Activated CD4-positive, alpha-beta T cell treated with anti-CD3 and anti-CD28 coated beads, Interleukin-10, Interleukin-2, amounts not matched to agents 100 ng/mL and 50 ng/mL, durations not matched to agents 16 hours and 8 hours (primary cell): ENCODE results near the gene KIF1A.

ENCODE experiments used
- DNase-seq: peaks from one replicate; pipeline ENCODE4 v3.0.0-alpha.2; 2020

Gene KIF1A

DNA sequence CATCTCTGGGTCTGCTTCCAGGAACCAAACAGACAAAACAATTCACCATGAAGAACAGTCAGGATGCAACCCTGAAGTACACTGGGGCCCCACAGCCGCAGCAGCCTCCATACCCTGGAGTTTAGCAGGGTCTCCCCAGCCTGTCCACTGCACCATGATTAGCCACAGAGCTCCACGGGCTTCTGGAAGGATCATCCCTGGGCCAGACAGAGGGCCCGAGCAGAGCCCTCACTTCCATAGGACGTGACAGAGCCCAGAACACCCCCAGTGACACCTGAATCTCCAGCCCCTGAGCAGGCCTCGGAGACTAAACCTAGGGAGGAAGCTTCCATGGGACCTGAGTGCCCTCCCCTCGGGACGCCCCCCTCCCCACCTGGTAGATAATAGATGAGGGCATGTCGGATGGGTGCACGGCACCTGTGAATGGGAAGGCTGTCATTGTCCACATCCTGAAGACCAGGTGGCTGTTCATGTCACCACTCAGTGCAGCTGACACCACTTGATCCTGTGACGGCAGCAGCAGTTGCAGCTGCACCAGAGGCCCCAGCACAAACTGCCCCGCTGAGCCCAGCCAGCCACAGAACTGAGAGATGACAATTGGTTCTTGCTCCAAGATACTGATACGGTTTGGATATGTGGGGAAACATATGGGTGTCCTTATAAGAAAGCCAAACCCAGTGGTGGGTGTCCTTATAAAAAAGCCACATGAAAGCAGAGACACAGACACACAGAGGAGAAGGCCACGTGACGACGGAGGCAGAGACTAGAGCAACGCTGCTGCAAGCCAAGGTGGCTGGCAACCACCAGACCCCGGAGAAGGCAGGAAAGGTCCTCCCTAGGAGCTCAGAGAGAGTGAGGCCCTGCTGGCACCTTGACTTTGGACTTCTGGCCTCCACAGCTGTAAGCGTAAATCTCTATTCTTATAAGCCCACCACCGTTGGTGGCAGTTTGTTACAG is 23.2 kb downstream of the KIF1A start:
- no peak for DNase-seq

DNA sequence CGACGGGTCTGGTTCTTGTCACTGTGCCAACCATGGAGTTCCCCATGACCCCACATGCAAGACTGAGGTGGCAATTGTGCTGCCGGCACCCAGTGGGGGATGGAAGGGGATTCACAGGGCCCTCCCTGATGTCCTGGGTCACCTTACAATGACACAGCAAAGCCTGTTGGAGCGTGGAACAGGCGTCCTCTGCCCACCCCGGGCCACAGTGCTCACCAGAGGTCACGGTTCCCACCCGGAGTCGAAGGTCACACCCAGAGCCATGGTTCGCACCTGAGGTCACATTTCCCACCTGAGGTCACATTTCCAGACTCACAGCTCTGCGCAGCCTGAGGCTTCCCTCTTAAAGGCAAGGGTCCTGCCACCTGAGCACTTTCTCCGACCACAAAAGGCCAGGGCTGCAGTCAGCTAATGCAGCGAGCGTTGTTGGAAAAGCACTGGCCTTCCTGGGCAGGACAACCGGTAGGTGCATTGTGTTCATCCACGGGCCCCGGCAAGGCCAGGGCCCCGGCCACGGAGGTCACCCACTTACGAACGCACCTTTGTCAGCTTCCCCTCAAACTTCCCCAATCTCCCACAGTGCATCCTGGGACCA is 24.0 kb downstream of the KIF1A start:
- no peak for DNase-seq

DNA sequence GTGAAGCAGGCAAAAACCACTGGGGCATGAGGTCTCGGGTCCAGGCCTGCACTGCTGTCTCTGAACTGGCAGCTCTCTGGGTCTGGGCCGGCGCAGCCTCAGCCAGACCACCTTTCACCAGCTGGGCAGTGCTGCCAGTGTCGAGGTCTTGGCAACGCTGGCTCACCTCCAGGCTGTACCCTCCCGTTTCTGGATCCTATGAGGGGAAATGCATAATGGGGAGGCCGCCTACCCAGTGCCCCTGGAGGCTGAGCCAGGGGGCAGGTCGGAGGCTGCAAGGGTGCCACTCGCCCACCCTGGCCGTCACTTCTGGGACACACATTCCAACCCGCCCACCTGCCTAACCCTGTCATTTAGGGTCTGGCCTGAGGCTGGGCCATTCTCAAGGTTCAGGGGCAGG is 24.6 kb downstream of the KIF1A start:
- no peak for DNase-seq

DNA sequence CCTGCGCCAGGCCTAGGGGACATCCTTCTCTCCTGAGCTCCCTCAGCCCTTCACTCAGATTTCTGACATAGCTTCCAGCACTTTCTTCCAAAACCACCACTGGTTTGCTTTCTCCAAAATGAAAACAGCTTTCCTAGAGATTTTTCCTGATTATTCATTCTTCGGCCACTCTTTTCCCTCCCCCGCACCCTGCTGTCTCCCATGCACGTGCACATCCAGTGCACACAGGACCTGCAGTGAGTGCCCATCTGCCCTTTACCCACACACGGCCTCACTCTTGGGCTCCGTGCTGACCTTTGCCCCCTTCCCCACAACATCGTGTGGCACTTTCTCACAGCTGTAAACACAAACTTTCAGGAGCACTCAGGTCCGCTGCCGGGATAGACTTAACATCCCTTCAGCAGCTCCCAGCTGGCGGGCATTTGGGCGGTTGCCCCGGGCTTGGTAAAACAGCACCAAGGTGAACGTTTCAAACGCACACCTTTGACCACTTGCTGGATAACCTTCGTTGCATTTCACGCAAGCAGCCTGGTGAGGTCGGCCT is 25.8 kb downstream of the KIF1A start:
- no peak for DNase-seq

DNA sequence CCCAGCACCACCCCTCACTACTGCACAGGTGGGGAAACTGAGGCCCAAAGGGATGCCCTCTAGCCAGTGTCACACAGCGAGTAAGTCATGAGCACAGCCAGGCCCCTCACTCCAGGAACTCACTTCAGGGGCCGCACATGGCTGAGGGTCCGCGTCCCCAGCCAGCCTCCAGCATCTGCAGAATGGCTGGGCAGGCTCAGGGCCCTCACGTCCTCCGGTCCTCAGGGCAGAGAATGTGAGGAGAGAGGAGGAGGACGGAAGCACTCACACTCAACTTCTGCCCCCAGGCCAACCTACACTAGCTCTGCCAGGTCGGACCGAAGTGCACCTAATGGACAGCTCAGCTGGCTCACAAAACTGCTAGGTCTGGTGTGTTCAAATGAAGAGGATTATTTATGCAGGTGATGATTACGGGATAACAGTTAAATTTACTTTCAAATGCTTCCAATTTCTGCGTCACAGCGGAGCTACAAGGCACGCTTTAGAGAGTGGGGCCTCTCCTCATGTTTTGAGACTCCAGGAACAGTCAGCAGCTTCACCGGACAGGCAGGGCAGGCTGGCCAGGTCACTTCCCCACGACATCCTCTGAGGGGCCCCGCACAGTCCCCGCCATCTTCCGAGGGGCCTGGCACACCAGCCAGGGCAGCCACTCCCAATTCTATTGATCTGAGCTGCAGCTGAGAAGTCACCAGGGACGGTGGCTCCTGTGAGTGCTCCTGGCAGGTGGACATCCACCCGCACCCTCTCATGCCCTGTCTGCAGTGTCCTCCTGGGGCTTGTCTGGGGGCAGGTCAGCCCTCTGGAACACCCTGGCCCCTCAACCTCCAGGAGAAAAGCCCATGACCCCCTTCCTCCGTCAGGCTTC is 26.5 kb downstream of the KIF1A start:
- no peak for DNase-seq

DNA sequence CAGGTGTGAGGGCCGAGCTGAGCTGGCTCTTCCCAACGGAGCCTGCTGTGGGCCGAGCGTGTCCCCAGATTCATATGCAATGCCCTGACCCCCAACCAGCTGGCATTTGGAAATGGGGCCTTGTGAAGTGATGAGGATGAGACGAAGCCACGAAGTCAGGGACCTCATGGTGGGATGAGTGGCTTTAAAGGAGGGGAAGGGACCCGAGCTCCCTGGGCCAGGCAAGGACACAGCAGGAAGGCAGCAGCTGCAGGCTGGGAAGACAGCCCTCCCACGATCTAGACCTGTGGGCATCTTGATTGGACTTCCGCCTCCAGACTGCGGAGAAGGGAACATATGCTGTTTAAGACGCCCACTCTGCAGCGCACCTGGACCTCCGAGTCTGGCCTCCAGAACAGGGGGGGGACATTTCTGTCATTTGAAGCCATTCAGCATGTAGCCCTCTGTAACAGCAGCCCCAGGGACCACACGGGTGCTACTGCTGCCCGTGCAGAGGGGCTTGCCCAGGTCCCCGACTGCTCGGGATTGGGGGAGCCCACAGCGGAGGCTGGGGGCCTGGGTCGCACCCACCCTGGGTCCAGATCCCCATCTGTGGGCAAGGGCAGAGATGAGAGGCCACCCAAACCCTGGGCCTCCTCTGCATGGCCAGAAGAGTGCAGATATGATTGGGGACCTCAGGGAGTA is 27.2 kb downstream of the KIF1A start:
- no peak for DNase-seq

DNA sequence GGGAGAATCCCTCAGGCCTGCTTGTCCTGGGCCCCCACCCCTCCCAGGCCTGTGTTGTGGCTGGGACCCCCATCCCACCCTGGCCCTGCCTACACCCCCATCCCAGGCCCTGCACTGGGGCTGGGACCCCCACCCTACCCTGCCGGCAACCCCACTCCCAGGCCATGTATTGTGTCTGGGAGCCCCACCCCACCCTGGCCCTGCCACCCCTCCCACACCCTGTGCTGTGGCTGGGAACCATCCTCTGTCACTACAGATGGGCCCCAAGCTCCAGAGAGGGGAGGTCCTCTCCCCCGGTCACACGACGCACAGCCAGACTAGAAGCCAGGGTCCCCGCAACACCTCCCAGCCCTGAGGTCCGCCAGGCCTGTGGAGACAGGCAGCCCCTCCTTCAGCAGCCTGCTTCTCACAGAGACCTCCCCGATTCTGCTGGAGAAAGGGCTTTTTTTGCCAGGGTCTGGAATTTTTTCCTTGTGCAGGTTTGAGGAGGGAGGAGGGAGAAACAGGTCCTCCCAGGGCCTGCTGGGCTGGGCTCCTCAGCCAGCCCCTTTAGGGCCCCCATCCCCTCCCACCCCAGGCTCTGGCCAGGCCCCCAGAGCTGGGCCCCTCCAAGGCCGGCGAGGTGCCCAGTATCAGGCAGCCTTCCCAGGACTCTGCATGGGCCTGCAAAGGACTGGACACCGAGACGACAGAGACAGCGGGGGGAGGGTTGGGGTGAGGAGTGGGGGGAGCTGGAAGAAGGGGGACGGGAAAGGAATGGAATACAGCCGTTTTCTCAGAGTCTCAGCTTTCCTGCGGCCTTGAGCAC is 28.0 kb downstream of the KIF1A start:
- DNase-seq, result no peak

DNA sequence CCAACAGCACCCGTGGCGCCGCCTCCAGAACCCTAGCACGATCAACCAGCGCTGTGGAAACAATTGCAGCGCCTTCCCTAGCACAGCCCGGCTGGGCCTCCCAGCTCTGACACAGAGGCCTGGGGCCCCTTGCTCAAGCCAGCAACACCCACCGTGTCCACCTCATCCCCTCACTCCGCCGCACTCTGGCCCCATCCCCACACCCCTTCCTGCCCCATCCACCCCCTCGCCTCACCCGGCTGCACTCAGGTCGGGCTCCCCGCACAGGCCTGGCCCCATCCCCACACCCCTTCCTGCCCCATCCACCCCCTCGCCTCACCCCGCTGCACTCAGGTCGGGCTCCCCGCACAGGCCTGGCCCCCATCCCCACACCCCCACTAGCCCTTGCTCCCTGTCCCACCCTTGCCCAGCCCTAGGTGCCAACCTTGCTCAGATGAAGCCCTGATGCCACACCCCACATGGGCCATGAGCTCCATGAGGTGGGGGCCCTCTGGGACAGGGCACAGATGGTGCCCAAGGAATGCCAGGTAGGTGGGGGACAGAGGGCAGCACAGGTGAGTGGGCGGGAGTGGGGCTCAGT is 28.7 kb downstream of the KIF1A start:
- DNase-seq, result no peak

DNA sequence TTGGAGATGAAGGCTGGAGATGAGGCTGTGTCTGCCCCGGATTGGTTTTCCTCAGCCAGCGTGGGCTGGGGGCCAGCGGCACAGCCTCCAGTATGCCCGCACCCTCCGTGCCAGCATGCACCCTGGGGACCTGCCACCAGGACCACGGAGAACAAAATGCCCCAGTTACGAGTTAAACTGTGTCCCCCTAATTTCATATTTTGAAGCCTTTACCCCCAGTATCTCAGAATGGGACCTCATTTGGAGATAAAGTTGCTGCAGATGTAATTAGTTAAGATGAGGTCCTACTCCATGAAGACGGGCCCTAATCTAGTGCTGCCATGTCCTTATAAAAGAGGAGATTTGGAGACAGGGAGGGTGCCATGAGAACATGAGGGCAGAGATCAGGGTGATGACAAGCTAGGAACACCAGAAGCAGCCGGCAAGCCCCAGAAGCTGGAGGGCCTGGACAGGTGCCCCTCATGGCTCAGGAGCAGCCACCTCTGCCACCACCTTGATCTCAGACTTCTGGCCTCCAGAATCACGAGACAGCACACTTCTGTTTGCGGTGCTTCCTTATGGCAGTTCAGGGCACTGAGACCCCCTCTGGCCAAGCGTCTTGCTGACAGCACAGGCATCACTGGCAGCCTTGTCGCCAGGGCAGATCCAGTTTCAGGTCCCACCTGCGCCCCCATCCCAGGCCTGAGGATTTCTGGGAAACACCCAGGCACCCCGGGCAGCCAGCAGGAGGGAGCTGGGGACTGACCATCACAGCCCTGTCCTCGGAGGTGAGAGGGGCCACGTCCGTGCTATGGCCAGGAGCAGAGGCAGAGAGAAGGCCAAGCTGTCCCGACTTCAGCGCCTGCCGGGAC is 29.4 kb downstream of the KIF1A start:
- DNase-seq, result no peak

DNA sequence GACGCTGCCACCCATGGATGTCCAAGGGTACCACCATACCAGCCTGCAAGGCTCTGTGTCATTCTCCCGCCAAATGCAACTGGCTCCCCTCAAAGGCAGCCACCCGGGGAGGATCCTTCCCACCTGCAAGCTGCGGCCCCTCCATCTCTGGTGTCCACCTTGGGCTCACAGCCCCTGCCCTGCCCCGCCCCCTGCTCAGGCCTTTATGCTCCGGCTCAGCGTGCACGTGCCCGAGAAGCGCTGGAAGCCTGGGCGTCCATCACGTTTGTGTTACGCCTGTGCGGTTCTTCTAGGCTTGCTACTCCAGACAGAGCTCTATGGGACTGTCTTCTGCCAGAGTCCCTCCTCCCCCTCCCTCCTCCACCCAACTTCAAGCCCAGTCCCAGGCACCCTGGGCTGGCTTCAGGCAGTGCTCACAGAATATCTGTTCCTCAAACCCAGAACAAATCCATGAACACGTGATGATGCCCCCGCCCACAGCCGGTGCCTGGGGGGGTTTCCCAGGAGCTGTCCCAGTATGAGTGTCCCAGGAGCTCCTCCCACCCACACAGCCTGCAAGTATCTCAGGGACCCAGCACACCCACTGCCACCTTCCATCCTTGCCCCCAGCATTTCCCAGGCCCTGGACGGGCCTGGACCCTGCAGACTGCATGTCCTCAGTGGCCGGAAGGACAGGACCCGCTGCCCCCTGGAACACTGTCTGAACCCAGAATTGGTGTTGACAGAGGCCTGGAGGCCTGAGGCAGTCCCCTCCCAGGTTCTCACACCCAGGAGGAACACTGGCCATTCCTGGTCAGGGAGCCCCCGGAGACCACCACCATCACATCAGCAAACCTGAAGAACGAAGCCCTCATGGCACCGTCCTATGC is 30.3 kb downstream of the KIF1A start:
- DNase-seq, result peak; percentile 28

DNA sequence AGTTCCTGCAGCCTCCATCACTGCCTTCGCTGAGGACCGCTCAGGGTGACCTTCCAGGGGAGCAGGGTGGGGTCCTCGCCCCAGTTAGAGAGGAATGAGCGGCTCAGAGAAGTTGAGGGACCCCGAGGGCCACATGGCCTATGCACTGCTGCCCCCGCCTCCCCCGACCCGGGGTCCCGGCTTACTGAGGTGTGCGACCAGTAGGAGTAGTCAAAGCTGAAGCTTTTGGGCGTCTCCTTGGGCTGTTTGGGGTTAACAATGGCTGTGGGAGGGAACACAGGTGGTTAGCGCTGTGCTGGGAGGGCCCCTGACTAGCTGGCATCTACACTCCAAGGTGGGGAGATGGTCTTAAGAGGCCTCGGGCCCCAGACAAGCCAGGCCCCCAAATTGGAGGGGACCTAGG is 31.0 kb downstream of the KIF1A start:
- DNase-seq, result no peak

DNA sequence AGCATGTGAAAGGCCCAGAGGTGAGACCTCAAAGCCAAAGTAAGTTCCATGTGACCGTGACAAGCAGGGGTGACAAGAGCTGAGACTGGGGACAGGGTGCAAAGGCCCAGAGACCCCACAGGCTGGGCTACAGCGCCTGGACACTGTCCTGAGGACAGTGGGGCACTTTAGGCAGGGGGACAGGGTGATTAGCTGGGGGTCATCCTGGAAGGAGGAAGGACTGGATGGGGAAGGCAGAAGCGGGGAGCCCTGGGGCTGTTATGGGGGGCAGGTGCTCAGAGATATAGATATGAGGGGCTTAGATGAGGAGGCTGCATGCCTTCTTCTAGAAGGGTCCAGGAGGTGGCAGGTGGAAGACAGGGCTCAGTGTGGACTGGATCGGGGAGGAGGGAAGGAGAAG is 31.5 kb downstream of the KIF1A start:
- no peak for DNase-seq

DNA sequence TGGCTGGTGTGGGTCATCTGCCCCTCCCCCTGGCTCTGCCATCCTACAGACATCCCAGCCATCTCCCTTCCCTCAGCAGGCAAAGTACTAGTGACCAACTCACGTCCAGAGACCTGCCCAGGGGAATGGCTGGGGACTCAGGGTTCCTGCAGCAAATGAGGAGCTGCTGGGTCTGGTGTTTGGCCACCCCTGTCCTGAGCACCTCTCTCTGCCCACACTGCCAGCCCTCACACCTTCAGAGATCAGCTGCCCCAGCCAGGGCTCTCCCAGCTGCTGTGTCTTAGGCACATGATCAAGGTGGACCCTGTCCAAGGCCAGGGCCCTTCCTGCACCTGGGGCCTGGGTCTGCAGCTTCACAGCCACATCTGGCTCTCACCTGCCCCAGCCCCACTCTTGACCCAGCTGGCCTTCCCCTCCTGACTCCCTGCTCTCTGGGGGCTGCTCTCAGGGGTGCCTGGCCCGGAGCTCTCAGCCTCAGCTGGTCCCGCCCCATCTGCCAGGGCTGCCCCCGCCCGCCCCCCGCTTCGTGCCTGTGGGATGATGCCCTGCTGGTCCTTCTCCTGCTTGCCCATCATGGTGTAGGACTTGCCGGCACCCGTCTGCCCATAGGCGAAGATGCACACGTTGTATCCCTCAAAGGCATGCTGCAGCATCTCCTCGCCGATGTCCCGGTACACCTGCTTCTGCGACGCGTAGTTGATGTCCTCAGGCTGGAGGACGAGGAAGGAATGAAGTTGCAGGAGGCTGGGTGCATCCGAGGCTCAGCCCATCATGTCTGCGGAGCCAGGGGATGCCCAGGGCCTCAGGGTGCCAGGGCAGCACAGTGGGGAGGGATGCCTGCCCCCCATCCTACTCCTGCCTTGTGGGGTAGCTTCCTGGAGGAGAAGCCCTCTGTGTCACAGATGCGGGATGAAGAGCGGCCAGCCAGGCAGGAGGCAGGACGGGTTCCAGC is 32.2 kb downstream of the KIF1A start:
- no peak for DNase-seq

DNA sequence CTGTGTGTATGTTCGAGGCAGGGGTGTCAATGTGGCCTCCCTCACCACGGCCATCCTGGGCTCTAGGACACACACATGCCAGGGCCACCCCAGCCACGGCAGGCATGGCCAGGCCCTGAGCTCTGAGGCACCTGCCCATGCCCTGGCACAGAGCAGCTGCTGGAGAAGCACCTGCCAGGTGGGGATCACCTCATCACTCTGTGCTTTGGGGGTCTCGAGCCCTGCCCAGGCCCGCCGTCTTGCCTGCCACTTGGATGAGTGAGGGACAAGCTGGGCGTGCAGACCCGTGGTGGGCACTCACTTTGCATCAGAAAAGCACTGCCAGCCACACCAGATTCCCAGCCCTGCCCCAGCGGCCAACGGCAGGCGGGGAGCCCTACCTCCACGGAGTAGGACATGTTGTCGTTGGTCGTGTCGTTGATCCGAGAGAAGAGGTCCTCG is 33.1 kb downstream of the KIF1A start:
- DNase-seq, result no peak

DNA sequence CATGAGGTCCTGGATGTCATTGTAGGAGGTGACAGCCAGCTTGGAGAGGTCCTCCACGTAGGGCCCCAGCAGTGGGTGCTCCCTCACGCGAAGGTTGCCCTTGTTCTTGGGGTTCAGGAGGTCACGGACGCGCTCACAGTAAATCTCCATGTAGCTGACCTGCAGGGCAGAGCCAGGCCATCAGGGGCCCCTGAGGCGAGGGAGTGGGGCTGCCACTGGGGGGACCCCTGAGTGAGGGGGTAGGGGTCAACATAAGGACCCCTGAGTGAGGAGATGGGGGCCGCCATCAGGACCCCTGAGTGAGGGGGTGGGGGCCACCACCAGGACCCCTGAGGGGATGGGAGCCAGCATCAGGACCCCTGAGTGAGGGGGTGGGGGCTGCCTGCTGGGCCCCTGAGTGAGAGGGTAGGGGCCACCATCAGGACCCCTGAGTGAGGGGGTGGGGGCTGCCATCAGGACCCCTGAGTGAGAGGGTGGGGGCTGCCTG is 33.6 kb downstream of the KIF1A start:
- no peak for DNase-seq

DNA sequence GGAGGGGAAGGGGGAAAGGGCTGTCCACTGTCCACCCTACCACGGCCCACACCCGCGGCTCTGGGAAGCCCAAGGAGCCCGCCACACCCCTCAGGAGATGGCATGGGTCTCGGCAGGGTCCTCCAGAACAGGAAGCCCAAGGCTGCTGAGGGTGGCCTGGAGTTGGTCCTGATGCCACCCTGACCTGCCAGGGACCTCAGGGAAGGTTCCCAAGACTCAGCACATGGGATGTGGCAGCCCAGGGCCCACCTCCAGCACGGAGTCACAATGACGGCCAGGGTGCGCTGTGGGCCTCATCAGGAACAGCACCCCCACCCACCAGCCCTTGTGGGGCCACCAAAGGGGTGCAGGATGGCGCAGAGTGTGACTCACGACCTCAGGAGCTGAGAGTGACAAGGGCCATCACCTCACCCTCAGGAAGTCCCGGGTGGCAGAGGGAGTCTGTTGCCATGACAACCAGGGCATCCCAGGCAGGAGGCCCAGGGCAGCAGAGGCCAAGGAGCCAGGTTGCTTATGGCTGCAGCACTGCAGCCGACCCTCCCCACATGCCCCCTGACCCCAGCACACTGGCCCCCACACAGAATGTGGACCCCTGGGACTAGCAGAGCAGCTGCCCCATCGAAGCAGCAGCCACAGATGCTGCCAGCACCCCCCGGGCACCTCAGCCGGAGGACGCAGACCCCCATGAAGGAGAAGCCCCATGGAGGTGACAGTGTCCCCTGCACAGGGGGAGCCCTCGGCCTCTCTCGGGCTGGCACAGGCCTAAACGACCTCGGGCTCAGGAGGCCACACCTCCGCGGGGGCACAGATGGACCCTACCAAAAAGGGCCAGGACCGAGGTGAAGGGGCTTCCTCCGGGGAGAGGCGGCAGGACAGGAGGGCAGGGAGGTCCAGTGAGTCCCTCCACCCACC is 34.3 kb downstream of the KIF1A start:
- DNase-seq, result peak; percentile 30
